ENCODE data around the gene LUZP2.

GRCh38 chr11:25057861-25058260, 561.0 kb downstream of the LUZP2 start:
- TF ChIP-seq CTCF (IDR thresholded peaks at IDR 0.05) (no peak), POLR2A (IDR thresholded peaks at IDR 0.05) (no peak)

Measured in adrenal gland (tissue), 5 donors.